PC-9 (cell line): ENCODE data around the gene ACTR3. TPM values are rescaled to one million over a fixed set of nuclear protein-coding genes. Genes with fewer than 3 reads are reported as not detected.

Source experiments
- BruUV-seq: library from RNA; stranded (reverse); fragments of 400-500 nt; replicated peaks from 2 replicates; lab custom pipeline; 2021; lab: Mats Ljungman, UMichigan
- CTCF ChIA-PET: fragments of 300-600 bp; sonication (Branson Sonifier 250); formaldehyde crosslinking; loops from one replicate; lab custom pipeline; 2022; ENCODE audit warnings: antibody characterized with exemption; lab: Charles Lee
- POLR2A ChIA-PET: fragments of 300-600 bp; sonication (Branson Sonifier 250); formaldehyde crosslinking; loops from one replicate; lab custom pipeline; 2022; ENCODE audit warnings: antibody characterized with exemption; ENCODE audit not compliant: unreplicated experiment; lab: Charles Lee
- DNase-seq, 2 experiments: peaks; one replicate each; pipeline versions ENCODE4 v3.0.0 to v3.0.0-alpha.2; 2015 to 2022; ENCODE audit warnings: mixed read lengths in 1 of 2
- H2AFZ ChIP-seq: fragments of 200-600 bp; sonication (generic); 2 replicates; pipeline ENCODE4 v1.8.1; 2017; ENCODE audit warnings: antibody characterized with exemption
- H3F3A ChIP-seq: fragments of 200-600 bp; sonication (generic); 2 replicates; pipeline ENCODE4 v1.8.1; 2017; ENCODE audit warnings: antibody characterized with exemption, mild to moderate bottlenecking, low read depth; ENCODE audit not compliant: insufficient read depth
- H3K27ac ChIP-seq: fragments of 200-600 bp; sonication (generic); 2 replicates; pipeline ENCODE4 v1.6.1; 2016; ENCODE audit warnings: mixed run types
- H3K27me3 ChIP-seq: fragments of 200-600 bp; sonication (generic); 2 replicates; pipeline ENCODE4 v1.6.1; 2016; ENCODE audit warnings: low read depth, mixed run types; ENCODE audit not compliant: insufficient read depth
- H3K36me3 ChIP-seq: fragments of 200-600 bp; sonication (generic); 2 replicates; pipeline ENCODE4 v1.6.1; 2016; ENCODE audit warnings: low read depth, mixed run types
- H3K4me1 ChIP-seq: fragments of 200-600 bp; sonication (generic); replicated peaks from 2 replicates; pipeline ENCODE4 v1.6.1; 2016; ENCODE audit warnings: mixed run types; ENCODE audit not compliant: insufficient read depth
- H3K4me2 ChIP-seq: fragments of 200-600 bp; sonication (generic); 2 replicates; pipeline ENCODE4 v1.6.1; 2017; ENCODE audit warnings: mixed run types
- H3K4me3 ChIP-seq: fragments of 200-600 bp; sonication (generic); 2 replicates; pipeline ENCODE4 v1.6.1; 2016; ENCODE audit warnings: mixed run types
- H3K79me2 ChIP-seq: fragments of 200-600 bp; sonication (generic); 2 replicates; pipeline ENCODE4 v1.6.1; 2017; ENCODE audit warnings: low read depth, mixed run types
- H3K9me2 ChIP-seq: fragments of 200-600 bp; sonication (generic); 2 replicates; pipeline ENCODE4 v1.8.1; 2017; ENCODE audit warnings: mild to moderate bottlenecking; ENCODE audit not compliant: insufficient read depth
- H3K9me3 ChIP-seq: fragments of 200-600 bp; sonication (generic); 2 replicates; pipeline ENCODE4 v1.8.1; 2016; ENCODE audit warnings: low read depth; ENCODE audit not compliant: insufficient read depth
- H4K20me1 ChIP-seq: fragments of 200-600 bp; sonication (generic); 2 replicates; pipeline ENCODE4 v1.8.1; 2017; ENCODE audit not compliant: insufficient read depth
- CTCF ChIP-seq: fragments of 200-600 bp; sonication (generic); conservative IDR thresholded peaks from 2 replicates; pipeline ENCODE4 v1.6.1; 2017; ENCODE audit warnings: mixed run types, antibody characterized with exemption, mild to moderate bottlenecking, moderate library complexity
- EZH2 ChIP-seq: fragments of 200-600 bp; sonication (generic); IDR thresholded peaks from 2 replicates; pipeline ENCODE4 v1.8.0; 2017; ENCODE audit warnings: antibody characterized with exemption, low read depth
- intact Hi-C: fragments of 100-400 bp; cut with micrococcal nuclease; formaldehyde crosslinking; loops from one replicate; pipeline ENCODE4 v1.10.0; 2022; ENCODE audit not compliant: unreplicated experiment
- total RNA-seq: library from RNA; stranded (reverse); gene quantifications from 2 replicates; pipeline ENCODE4 v1.2.3, GENCODE V29; 2021

ACTR3 gene
- total RNA-seq, 1 experiment from 2014 or later, result 222 TPM

- intact Hi-C loops, result no loop called here
- H3K4me1 ChIP-seq, result no peaks in the 10 kb centered on the region
- no peaks in the 10 kb centered on the region for H3K36me3 ChIP-seq
- H2AFZ ChIP-seq, result no peak overlapping the region
- H3K9me2 ChIP-seq, result no peaks in the 10 kb centered on the region
- H3K9me3 ChIP-seq, result no peaks in the 10 kb centered on the region
- H3K27me3 ChIP-seq, result peaks cover 39% of the 10 kb centered on the region
- no peak for TF ChIP-seq EZH2
- TF ChIP-seq CTCF, result no peak
- H3K79me2 ChIP-seq, result no peaks in the 10 kb centered on the region
- no peaks in the 10 kb centered on the region for H4K20me1 ChIP-seq
- POLR2A ChIA-PET, result no interaction called here
- no peaks in the 10 kb centered on the region for H3F3A ChIP-seq
- no peak overlapping the region for H3K4me3 ChIP-seq
- BruUV-seq, result no TSS peak
- CTCF ChIA-PET, result no interaction called here
- no peak overlapping the region for H3K4me2 ChIP-seq
- no peak overlapping the region for H3K27ac ChIP-seq
- no peak for DNase-seq
These were observed 117.5 kb downstream of the ACTR3 start for GRCh38 chr2:114007436-114007835.

- Histone ChIP-seq H3K27me3 (peaks cover 40% of the 10 kb centered on the region), H3K4me2 (no peak overlapping the region), H3K4me3 (no peak overlapping the region), H4K20me1 (no peaks in the 10 kb centered on the region), H3F3A (no peaks in the 10 kb centered on the region), H3K9me3 (no peaks in the 10 kb centered on the region), H2AFZ (no peak overlapping the region), H3K36me3 (no peaks in the 10 kb centered on the region), H3K27ac (no peak overlapping the region), H3K79me2 (no peaks in the 10 kb centered on the region), H3K4me1 (no peaks in the 10 kb centered on the region), H3K9me2 (no peaks in the 10 kb centered on the region)
- TF ChIP-seq CTCF (no peak), EZH2 (no peak)
- intact Hi-C loops, result no loop called here
- no TSS peak for BruUV-seq
- ChIA-PET CTCF (no interaction called here), POLR2A (no interaction called here)
- no peak for DNase-seq
These were observed 118.8 kb downstream of the ACTR3 start for GRCh38 chr2:114008720-114009119.

GRCh38 chr2:114009205-114009944 lies 119.5 kb downstream of the ACTR3 start:
- no peak overlapping the region for H3K4me2 ChIP-seq
- no peak overlapping the region for H3K4me3 ChIP-seq
- intact Hi-C loops, result no loop called here
- no peak for TF ChIP-seq EZH2
- no peak for TF ChIP-seq CTCF
- H3K79me2 ChIP-seq, result no peaks in the 10 kb centered on the region
- ChIA-PET CTCF (no interaction called here), POLR2A (no interaction called here)
- BruUV-seq, result no TSS peak
- no peaks in the 10 kb centered on the region for H3K9me2 ChIP-seq
- no peaks in the 10 kb centered on the region for H4K20me1 ChIP-seq
- no peaks in the 10 kb centered on the region for H3F3A ChIP-seq
- H3K36me3 ChIP-seq, result no peaks in the 10 kb centered on the region
- no peaks in the 10 kb centered on the region for H3K4me1 ChIP-seq
- no peak overlapping the region for H3K27ac ChIP-seq
- H3K9me3 ChIP-seq, result no peaks in the 10 kb centered on the region
- peaks cover 34% of the 10 kb centered on the region for H3K27me3 ChIP-seq
- DNase-seq, result no peak
- no peak overlapping the region for H2AFZ ChIP-seq
